SKM-1 (cell line): ENCODE results near the gene WASF2.
"Not testable (repeated sequence)": the region's sequence is repeated elsewhere in the genome, so short reads cannot be mapped to it uniquely, and the experiment has no call there.

Experiments used
- DNase-seq: peaks from one replicate; lab custom pipeline; 2025; ENCODE audit not compliant: unreplicated experiment; lab: John Stamatoyannopoulos, UW

Gene WASF2

GRCh38 chr1:27496604-27497155, 6.7 kb upstream of the WASF2 start:
- no peak for DNase-seq

GRCh38 chr1:27492796-27493195, 2.8 kb upstream of the WASF2 start:
- DNase-seq, result no peak

GRCh38 chr1:27491748-27492700, 2.1 kb upstream of the WASF2 start:
- DNase-seq, result no peak

GRCh38 chr1:27489501-27489972, 430 bp downstream of the WASF2 start:
- no peak for DNase-seq

GRCh38 chr1:27487966-27488884, 1.7 kb downstream of the WASF2 start:
- DNase-seq, result peak; percentile 81

GRCh38 chr1:27485363-27485762, 4.6 kb downstream of the WASF2 start:
- no peak for DNase-seq

- no peak for DNase-seq
Observed at GRCh38 chr1:27483659-27484058, 6.3 kb downstream of the WASF2 start.

- DNase-seq, result no peak
Observed at GRCh38 chr1:27481994-27482620, 7.9 kb downstream of the WASF2 start.

- DNase-seq, result no peak
Observed at GRCh38 chr1:27478098-27478497, 11.9 kb downstream of the WASF2 start.

GRCh38 chr1:27476237-27476636, 13.7 kb downstream of the WASF2 start:
- no peak for DNase-seq

GRCh38 chr1:27475720-27476119, 14.2 kb downstream of the WASF2 start:
- DNase-seq, result no peak

- no peak for DNase-seq
Observed at GRCh38 chr1:27473755-27474154, 16.2 kb downstream of the WASF2 start.

- DNase-seq, result not testable (repeated sequence)
Observed at GRCh38 chr1:27472098-27472497, 17.9 kb downstream of the WASF2 start.

- no peak for DNase-seq
Observed at GRCh38 chr1:27471477-27471876, 18.5 kb downstream of the WASF2 start.

GRCh38 chr1:27469334-27469733, 20.6 kb downstream of the WASF2 start:
- DNase-seq, result no peak

GRCh38 chr1:27468378-27468777, 21.6 kb downstream of the WASF2 start:
- not testable (repeated sequence) for DNase-seq

- DNase-seq, result no peak
Observed at GRCh38 chr1:27464926-27465647, 24.9 kb downstream of the WASF2 start.

GRCh38 chr1:27463916-27464315, 26.1 kb downstream of the WASF2 start:
- not testable (repeated sequence) for DNase-seq

GRCh38 chr1:27458521-27458920, 31.4 kb downstream of the WASF2 start:
- not testable (repeated sequence) for DNase-seq
